ENCODE results near the gene MTMR6. TPM values are rescaled to one million over a fixed set of nuclear protein-coding genes. Genes with fewer than 3 reads are reported as not detected.

MTMR6 gene
- total RNA-seq, 1 experiment from 2014 or later: 9.7 TPM

DNA sequence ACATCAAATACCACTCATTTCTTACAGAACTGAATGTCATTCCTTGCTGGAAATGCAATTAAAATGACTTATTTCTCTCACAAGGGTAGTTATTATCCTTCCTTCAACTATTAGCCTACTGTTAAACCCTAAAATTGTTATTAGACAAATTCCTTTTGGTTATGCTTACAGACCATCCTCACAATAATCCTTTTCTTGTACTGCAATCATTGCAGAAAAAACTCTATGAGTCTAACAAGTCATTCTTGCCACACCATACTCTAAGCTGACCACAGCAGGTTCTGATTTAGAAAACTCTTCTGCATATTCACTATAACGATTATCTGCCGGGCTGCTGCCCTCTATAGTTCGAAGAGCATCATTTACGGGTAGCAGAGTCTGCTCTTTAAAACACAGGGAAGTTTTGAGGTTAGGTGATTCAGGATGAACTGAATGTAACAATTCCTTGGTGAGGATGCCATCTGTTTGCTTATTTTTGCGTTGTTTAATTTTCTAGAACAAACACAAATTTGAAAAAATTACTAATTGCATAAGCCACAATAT lies 38.2 kb downstream of the MTMR6 start:
- ChIA-PET POLR2A (no interaction called here), CTCF (no interaction called here)
- intact Hi-C loops (cut with micrococcal nuclease; ENCODE audit: unreplicated experiment): no loop called here
- in situ Hi-C loops (cut with HindIII; ENCODE audit: low pct_unique_long_range_greater_than_20kb, low sequenced_read_pairs): no loop called here
- TF ChIP-seq, protein P1, sequence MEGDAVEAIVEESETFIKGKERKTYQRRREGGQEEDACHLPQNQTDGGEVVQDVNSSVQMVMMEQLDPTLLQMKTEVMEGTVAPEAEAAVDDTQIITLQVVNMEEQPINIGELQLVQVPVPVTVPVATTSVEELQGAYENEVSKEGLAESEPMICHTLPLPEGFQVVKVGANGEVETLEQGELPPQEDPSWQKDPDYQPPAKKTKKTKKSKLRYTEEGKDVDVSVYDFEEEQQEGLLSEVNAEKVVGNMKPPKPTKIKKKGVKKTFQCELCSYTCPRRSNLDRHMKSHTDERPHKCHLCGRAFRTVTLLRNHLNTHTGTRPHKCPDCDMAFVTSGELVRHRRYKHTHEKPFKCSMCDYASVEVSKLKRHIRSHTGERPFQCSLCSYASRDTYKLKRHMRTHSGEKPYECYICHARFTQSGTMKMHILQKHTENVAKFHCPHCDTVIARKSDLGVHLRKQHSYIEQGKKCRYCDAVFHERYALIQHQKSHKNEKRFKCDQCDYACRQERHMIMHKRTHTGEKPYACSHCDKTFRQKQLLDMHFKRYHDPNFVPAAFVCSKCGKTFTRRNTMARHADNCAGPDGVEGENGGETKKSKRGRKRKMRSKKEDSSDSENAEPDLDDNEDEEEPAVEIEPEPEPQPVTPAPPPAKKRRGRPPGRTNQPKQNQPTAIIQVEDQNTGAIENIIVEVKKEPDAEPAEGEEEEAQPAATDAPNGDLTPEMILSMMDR (IDR thresholded peaks at IDR 0.05): peak; percentile 50; the same call in 1 of the 2 replicates
- TF ChIP-seq TCF7L2 (IDR thresholded peaks at IDR 0.05; ENCODE audit: low read depth, low read length): no peak
- TF ChIP-seq, protein P2, sequence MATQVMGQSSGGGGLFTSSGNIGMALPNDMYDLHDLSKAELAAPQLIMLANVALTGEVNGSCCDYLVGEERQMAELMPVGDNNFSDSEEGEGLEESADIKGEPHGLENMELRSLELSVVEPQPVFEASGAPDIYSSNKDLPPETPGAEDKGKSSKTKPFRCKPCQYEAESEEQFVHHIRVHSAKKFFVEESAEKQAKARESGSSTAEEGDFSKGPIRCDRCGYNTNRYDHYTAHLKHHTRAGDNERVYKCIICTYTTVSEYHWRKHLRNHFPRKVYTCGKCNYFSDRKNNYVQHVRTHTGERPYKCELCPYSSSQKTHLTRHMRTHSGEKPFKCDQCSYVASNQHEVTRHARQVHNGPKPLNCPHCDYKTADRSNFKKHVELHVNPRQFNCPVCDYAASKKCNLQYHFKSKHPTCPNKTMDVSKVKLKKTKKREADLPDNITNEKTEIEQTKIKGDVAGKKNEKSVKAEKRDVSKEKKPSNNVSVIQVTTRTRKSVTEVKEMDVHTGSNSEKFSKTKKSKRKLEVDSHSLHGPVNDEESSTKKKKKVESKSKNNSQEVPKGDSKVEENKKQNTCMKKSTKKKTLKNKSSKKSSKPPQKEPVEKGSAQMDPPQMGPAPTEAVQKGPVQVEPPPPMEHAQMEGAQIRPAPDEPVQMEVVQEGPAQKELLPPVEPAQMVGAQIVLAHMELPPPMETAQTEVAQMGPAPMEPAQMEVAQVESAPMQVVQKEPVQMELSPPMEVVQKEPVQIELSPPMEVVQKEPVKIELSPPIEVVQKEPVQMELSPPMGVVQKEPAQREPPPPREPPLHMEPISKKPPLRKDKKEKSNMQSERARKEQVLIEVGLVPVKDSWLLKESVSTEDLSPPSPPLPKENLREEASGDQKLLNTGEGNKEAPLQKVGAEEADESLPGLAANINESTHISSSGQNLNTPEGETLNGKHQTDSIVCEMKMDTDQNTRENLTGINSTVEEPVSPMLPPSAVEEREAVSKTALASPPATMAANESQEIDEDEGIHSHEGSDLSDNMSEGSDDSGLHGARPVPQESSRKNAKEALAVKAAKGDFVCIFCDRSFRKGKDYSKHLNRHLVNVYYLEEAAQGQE (IDR thresholded peaks at IDR 0.05; ENCODE audit: insufficient read depth in 1 of 2, low read depth in 2 of 2, low read length in 1 of 2): no peak
- no TSS peak for BruUV-seq (replicated peaks)
- Histone ChIP-seq H3K4me3 (ENCODE audit: low read depth in 2 of 2, low read length in 2 of 2) (no peak overlapping the region), H3K4me1 (ENCODE audit: control insufficient read depth, insufficient read depth, low read length) (no peaks in the 10 kb centered on the region; the same call in 1 of the 2 replicates), H3K27me3 (ENCODE audit: control insufficient read depth, insufficient read depth, low read length) (no peaks in the 10 kb centered on the region), H3K27ac (ENCODE audit: low read length) (no peak overlapping the region), H3K9me3 (ENCODE audit: control insufficient read depth, insufficient read depth, low read depth, low read length) (no peaks in the 10 kb centered on the region), H3K36me3 (ENCODE audit: control insufficient read depth, insufficient read depth, low read length) (no peaks in the 10 kb centered on the region)
- DNase-seq (ENCODE audit: low read depth, low spot score): no peak
- no peak for ATAC-seq

DNA sequence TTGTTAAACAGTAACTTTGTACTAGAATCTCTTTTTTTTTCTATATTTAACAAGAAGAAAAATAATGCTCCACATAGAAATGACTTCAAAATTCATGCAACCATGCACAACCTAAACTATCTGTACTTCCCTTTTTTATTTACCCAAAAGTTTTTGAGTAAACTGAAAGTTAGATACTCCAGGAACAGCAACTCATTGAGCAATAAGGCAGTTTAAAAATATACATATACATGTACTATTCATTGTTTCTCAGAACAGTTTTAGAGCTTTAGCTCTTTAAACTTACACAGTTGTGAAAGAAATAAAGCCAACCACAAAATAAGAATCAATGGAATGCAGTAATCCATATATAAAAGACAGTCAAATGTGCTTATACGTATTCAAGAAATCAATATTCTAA lies 39.2 kb downstream of the MTMR6 start:
- ChIA-PET POLR2A (no interaction called here), CTCF (interaction anchor here (0.7 kb wide), 1 partner anchor 40 kb away, joined by 3 read pairs; no protein-coding TSS in a partner anchor)
- no peak overlapping the region for H3K27ac ChIP-seq (ENCODE audit: low read length)
- H3K36me3 ChIP-seq (ENCODE audit: control insufficient read depth, insufficient read depth, low read length): no peaks in the 10 kb centered on the region
- in situ Hi-C loops (cut with HindIII; ENCODE audit: low pct_unique_long_range_greater_than_20kb, low sequenced_read_pairs): no loop called here
- H3K27me3 ChIP-seq (ENCODE audit: control insufficient read depth, insufficient read depth, low read length): no peaks in the 10 kb centered on the region
- H3K4me3 ChIP-seq (ENCODE audit: low read depth in 2 of 2, low read length in 2 of 2): no peak overlapping the region
- no peak for ATAC-seq
- no peak for TF ChIP-seq SIN3A (IDR thresholded peaks at IDR 0.05; ENCODE audit: borderline replicate concordance, insufficient read depth, low read depth, low read length)
- no peak for TF ChIP-seq POLR2AphosphoS5 (IDR thresholded peaks at IDR 0.05; ENCODE audit: low read depth, low read length)
- TF ChIP-seq, protein P2 (IDR thresholded peaks at IDR 0.05; ENCODE audit: insufficient read depth in 1 of 2, low read depth in 2 of 2, low read length in 1 of 2): no peak
- TF ChIP-seq TCF7L2 (IDR thresholded peaks at IDR 0.05; ENCODE audit: low read depth, low read length): no peak
- TF ChIP-seq, protein P1 (IDR thresholded peaks at IDR 0.05): no peak
- H3K9me3 ChIP-seq (ENCODE audit: control insufficient read depth, insufficient read depth, low read depth, low read length): no peaks in the 10 kb centered on the region
- H3K4me1 ChIP-seq (ENCODE audit: control insufficient read depth, insufficient read depth, low read length): no peaks in the 10 kb centered on the region
- intact Hi-C loops (cut with micrococcal nuclease; ENCODE audit: unreplicated experiment): no loop called here
- no TSS peak for BruUV-seq (replicated peaks)
- DNase-seq (ENCODE audit: low read depth, low spot score): no peak

Measured in Panc1 (cell line).